ENCODE data around the gene ZNF562.
"Not testable (repeated sequence)": the region's sequence is repeated elsewhere in the genome, so short reads cannot be mapped to it uniquely, and the experiment has no call there.

ZNF562 gene

GRCh38 chr19:9709305-9709704 lies 34.4 kb upstream of the ZNF562 start:
- no peak overlapping the region for H3K4me3 ChIP-seq (ENCODE audit: low read depth, low read length)
- peak; percentile 72 for DNase-seq (ENCODE audit: low read depth)
- peak; percentile 47 for TF ChIP-seq MAX (IDR thresholded peaks at IDR 0.05; ENCODE audit: low read depth, low read length)
- no peak for TF ChIP-seq MYC (IDR thresholded peaks at IDR 0.05; ENCODE audit: low read depth, low read length)
- no peak for TF ChIP-seq CTCF (IDR thresholded peaks at IDR 0.05; ENCODE audit: low read depth, low read length)
- no peak for TF ChIP-seq POLR2A (IDR thresholded peaks at IDR 0.05; ENCODE audit: extremely low read depth, insufficient read length)

- no peak overlapping the region for H3K4me3 ChIP-seq (ENCODE audit: low read depth, low read length)
- no peak for DNase-seq (ENCODE audit: low read depth)
- TF ChIP-seq CTCF (IDR thresholded peaks at IDR 0.05; ENCODE audit: low read depth, low read length) (no peak), MAX (IDR thresholded peaks at IDR 0.05; ENCODE audit: low read depth, low read length) (no peak), MYC (IDR thresholded peaks at IDR 0.05; ENCODE audit: low read depth, low read length) (no peak), POLR2A (IDR thresholded peaks at IDR 0.05; ENCODE audit: extremely low read depth, insufficient read length) (no peak)
These were observed 30.9 kb upstream of the ZNF562 start for GRCh38 chr19:9705836-9706235.

- TF ChIP-seq MYC (IDR thresholded peaks at IDR 0.05; ENCODE audit: low read depth, low read length): no peak
- no peak for TF ChIP-seq POLR2A (IDR thresholded peaks at IDR 0.05; ENCODE audit: extremely low read depth, insufficient read length)
- no peak for TF ChIP-seq CTCF (IDR thresholded peaks at IDR 0.05; ENCODE audit: low read depth, low read length)
- no peak for TF ChIP-seq MAX (IDR thresholded peaks at IDR 0.05; ENCODE audit: low read depth, low read length)
- DNase-seq (ENCODE audit: low read depth): no peak
- H3K4me3 ChIP-seq (ENCODE audit: low read depth, low read length): no peak overlapping the region
These were observed 27.3 kb upstream of the ZNF562 start for GRCh38 chr19:9702186-9702585.

- no peak for DNase-seq (ENCODE audit: low read depth)
- H3K4me3 ChIP-seq (ENCODE audit: low read depth, low read length): no peak overlapping the region
- no peak for TF ChIP-seq POLR2A (IDR thresholded peaks at IDR 0.05; ENCODE audit: extremely low read depth, insufficient read length)
- TF ChIP-seq CTCF (IDR thresholded peaks at IDR 0.05; ENCODE audit: low read depth, low read length): no peak
- no peak for TF ChIP-seq MYC (IDR thresholded peaks at IDR 0.05; ENCODE audit: low read depth, low read length)
- TF ChIP-seq MAX (IDR thresholded peaks at IDR 0.05; ENCODE audit: low read depth, low read length): no peak
These were observed 25.5 kb upstream of the ZNF562 start for GRCh38 chr19:9700229-9700981.

GRCh38 chr19:9690301-9690700 lies 15.4 kb upstream of the ZNF562 start:
- DNase-seq (ENCODE audit: low read depth): not testable (repeated sequence)

GRCh38 chr19:9679996-9680395 lies 5.1 kb upstream of the ZNF562 start:
- H3K4me3 ChIP-seq (ENCODE audit: low read depth, low read length); DNase-seq (ENCODE audit: low read depth): not testable (repeated sequence)

More at GRCh38 chr19:9690301-9690700, 15.4 kb upstream of the ZNF562 start:
- H3K4me3 ChIP-seq (ENCODE audit: low read depth, low read length): not testable (repeated sequence)

GRCh38 chr19:9675358-9675901 lies 530 bp upstream of the ZNF562 start:
- DNase-seq (ENCODE audit: low read depth): not testable (repeated sequence)

More at GRCh38 chr19:9675358-9675901, 530 bp upstream of the ZNF562 start:
- peak overlapping the region; percentile 66 for H3K4me3 ChIP-seq (ENCODE audit: low read depth, low read length)

Measured in NB4 (cell line).